ENCODE results near the gene CACNA2D1. TPM values are rescaled to one million over a fixed set of nuclear protein-coding genes. Genes with fewer than 3 reads are reported as not detected.

CACNA2D1 gene
- polyA plus RNA-seq, 2 of the 4 experiments (the other 2 are of a cell fraction), result 18.0 to 32.9 TPM

DNA sequence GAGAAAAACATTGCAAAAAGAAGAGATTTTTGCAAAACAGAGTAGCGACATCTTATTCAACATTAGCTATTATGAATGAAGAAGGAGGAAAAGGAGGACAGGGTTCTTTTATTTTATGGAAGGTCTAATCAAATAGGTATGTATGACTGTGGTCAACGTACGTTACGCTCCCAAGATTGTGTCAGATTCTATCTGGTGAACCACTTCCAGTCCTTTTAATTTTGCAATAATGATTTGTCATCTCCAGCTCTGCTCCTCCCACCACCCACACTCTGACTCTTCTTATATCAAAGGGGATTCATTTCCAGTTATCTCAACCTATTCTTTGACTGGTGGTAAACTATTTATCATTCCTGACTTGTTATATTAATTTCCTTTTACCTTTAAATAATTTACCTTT is 259.9 kb downstream of the CACNA2D1 start:
- H3K4me3 ChIP-seq, result no peak overlapping the region
- WGBS (ENCODE audit: missing lambda C conversion rate), result 93% methylated on average over 4 of the region's 4 CpGs
- DNase-seq (ENCODE audit: low read depth in 1 of 2, low spot score in 1 of 2) (no peak), FAIRE-seq (no peak), ATAC-seq (no peak)
- POLR2A ChIA-PET, result no interaction called here
- CTCF ChIA-PET, result no interaction called here
- no peak for TF ChIP-seq JUNB (IDR thresholded peaks at IDR 0.05)
- TF ChIP-seq CHD4 (IDR thresholded peaks at IDR 0.05; ENCODE audit: borderline replicate concordance), result no peak
- TF ChIP-seq CBX2 (IDR thresholded peaks at IDR 0.05; ENCODE audit: borderline replicate concordance, low read depth), result no peak
- TF ChIP-seq FOXS1 (CRISPR knock-in tag; IDR thresholded peaks at IDR 0.05), result no peak
- no peaks in the 10 kb centered on the region for H3K4me1 ChIP-seq
- no peaks in the 10 kb centered on the region for H3K9me3 ChIP-seq
- no peak overlapping the region for H3K27ac ChIP-seq
- H3K4me2 ChIP-seq, result no peak overlapping the region

DNA sequence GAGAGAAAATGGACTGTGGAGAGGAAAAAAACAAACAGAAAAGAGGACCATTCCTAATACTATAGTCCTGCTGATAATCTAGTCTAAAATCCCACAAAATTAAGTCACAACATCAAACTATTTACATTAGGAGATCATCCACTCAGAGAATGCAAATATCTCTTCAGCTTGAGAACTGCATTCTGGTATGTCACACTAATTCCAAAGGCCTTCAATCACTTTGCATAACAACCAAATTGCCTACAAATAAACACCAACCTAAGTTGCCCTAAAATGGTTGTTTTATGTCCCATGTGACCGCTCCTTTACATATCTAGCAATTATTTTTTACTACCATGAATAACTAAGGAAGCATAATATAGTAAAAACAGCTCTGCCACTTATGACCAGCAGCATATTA is 264.3 kb downstream of the CACNA2D1 start:
- DNase-seq (ENCODE audit: low read depth in 1 of 2, low spot score in 1 of 2), result no peak
- peaks cover 9% of the 10 kb centered on the region; the same call in 1 of the 3 replicates for H3K4me1 ChIP-seq
- H3K27ac ChIP-seq, result no peak overlapping the region
- no peak overlapping the region for H3K4me3 ChIP-seq
- no peak overlapping the region for H3K4me2 ChIP-seq
- FAIRE-seq, result no peak
- 92% methylated on average over 1 of the region's 1 CpG for WGBS (ENCODE audit: missing lambda C conversion rate)
- ChIA-PET CTCF (no interaction called here), POLR2A (no interaction called here)
- ATAC-seq, result no peak
- no peaks in the 10 kb centered on the region for H3K9me3 ChIP-seq
- TF ChIP-seq FOSB (CRISPR knock-in tag; IDR thresholded peaks at IDR 0.05), result no peak
- no peak for TF ChIP-seq JUNB (IDR thresholded peaks at IDR 0.05)
- TF ChIP-seq FOXS1 (CRISPR knock-in tag; IDR thresholded peaks at IDR 0.05), result no peak
- no peak for TF ChIP-seq CBX2 (IDR thresholded peaks at IDR 0.05; ENCODE audit: borderline replicate concordance, low read depth)
- TF ChIP-seq CEBPB (IDR thresholded peaks at IDR 0.05), result no peak
- TF ChIP-seq, protein P1, sequence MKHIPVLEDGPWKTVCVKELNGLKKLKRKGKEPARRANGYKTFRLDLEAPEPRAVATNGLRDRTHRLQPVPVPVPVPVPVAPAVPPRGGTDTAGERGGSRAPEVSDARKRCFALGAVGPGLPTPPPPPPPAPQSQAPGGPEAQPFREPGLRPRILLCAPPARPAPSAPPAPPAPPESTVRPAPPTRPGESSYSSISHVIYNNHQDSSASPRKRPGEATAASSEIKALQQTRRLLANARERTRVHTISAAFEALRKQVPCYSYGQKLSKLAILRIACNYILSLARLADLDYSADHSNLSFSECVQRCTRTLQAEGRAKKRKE (CRISPR knock-in tag; IDR thresholded peaks at IDR 0.05; ENCODE audit: low read depth), result no peak
- TF ChIP-seq POLR2A (IDR thresholded peaks at IDR 0.05; ENCODE audit: low read length), result no peak
- no peak for TF ChIP-seq BHLHE40 (IDR thresholded peaks at IDR 0.05; ENCODE audit: low read depth, low read length)
- TF ChIP-seq EP300 (IDR thresholded peaks at IDR 0.05), result no peak
- no peak for TF ChIP-seq SMC3 (IDR thresholded peaks at IDR 0.05)
- no peak for TF ChIP-seq NFE2L2 (conservative IDR thresholded peaks at IDR 0.05; ENCODE audit: low read length)
- TF ChIP-seq MYC (IDR thresholded peaks at IDR 0.05; ENCODE audit: borderline replicate concordance, low read length), result no peak
- no peak for TF ChIP-seq CBX8 (IDR thresholded peaks at IDR 0.05)
- TF ChIP-seq, protein P2, sequence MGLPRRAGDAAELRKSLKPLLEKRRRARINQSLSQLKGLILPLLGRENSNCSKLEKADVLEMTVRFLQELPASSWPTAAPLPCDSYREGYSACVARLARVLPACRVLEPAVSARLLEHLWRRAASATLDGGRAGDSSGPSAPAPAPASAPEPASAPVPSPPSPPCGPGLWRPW (IDR thresholded peaks at IDR 0.05), result no peak
- TF ChIP-seq, protein P3, sequence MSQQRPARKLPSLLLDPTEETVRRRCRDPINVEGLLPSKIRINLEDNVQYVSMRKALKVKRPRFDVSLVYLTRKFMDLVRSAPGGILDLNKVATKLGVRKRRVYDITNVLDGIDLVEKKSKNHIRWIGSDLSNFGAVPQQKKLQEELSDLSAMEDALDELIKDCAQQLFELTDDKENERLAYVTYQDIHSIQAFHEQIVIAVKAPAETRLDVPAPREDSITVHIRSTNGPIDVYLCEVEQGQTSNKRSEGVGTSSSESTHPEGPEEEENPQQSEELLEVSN (IDR thresholded peaks at IDR 0.05; ENCODE audit: borderline replicate concordance, low read depth), result no peak
- TF ChIP-seq, protein P4, sequence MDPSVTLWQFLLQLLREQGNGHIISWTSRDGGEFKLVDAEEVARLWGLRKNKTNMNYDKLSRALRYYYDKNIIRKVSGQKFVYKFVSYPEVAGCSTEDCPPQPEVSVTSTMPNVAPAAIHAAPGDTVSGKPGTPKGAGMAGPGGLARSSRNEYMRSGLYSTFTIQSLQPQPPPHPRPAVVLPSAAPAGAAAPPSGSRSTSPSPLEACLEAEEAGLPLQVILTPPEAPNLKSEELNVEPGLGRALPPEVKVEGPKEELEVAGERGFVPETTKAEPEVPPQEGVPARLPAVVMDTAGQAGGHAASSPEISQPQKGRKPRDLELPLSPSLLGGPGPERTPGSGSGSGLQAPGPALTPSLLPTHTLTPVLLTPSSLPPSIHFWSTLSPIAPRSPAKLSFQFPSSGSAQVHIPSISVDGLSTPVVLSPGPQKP (IDR thresholded peaks at IDR 0.05; ENCODE audit: low read depth, low read length), result no peak
- TF ChIP-seq POLR2AphosphoS2 (conservative IDR thresholded peaks at IDR 0.05; ENCODE audit: low read length), result no peak
- TF ChIP-seq RFX5 (IDR thresholded peaks at IDR 0.05), result no peak
- TF ChIP-seq RARB (CRISPR knock-in tag; IDR thresholded peaks at IDR 0.05), result no peak
- no peak for TF ChIP-seq EHF (CRISPR knock-in tag; IDR thresholded peaks at IDR 0.05)

DNA sequence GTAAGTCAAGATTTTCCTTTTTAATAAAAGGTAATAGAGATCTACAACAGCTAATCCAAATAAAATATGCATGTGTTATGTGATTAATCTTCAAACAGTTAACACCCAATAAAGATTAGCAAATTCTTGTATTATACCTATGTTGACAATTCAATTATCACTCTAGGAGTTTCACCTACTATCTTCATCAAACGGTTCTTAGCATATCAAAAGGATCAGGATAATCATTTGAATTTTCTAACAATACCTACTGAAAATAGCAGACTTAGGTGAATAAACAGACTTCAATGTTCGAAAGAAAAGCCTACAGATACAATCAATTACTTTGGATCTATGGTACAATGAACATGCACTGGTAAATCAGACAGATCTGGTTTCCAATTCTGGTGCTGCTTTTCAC is 268.3 kb downstream of the CACNA2D1 start:
- ChIA-PET CTCF (no interaction called here), POLR2A (no interaction called here)
- FAIRE-seq (no peak), ATAC-seq (no peak), DNase-seq (ENCODE audit: low read depth in 1 of 2, low spot score in 1 of 2) (no peak)
- peaks cover 16% of the 10 kb centered on the region; the same call in 2 of the 3 replicates for H3K4me1 ChIP-seq
- no peaks in the 10 kb centered on the region for H3K9me3 ChIP-seq
- no peak overlapping the region for H3K27ac ChIP-seq
- TF ChIP-seq CHD4 (IDR thresholded peaks at IDR 0.05; ENCODE audit: borderline replicate concordance), result no peak
- TF ChIP-seq ZFP36 (IDR thresholded peaks at IDR 0.05; ENCODE audit: borderline replicate concordance, partially characterized antibody), result no peak
- TF ChIP-seq KDM5A (IDR thresholded peaks at IDR 0.05), result no peak
- H3K4me2 ChIP-seq, result no peak overlapping the region
- 78% methylated on average over 2 of the region's 2 CpGs for WGBS (ENCODE audit: missing lambda C conversion rate)
- no peak overlapping the region for H3K4me3 ChIP-seq
